Keratinocyte (primary cell): ENCODE results near the gene SCGB1A1. TPM values are rescaled to one million over a fixed set of nuclear protein-coding genes. Genes with fewer than 3 reads are reported as not detected.

Experiments used
- DNase-seq: peaks from one replicate; pipeline ENCODE4 v3.0.0-alpha.2; 2011; ENCODE audit warnings: low read depth, missing footprints, low spot score
- FAIRE-seq: peaks from 2 replicates; lab custom pipeline; 2011; peaks lifted over from hg19 to GRCh38; lab: Jason Lieb, UNC
- H2AFZ ChIP-seq: 2 replicates; pipeline ENCODE4 v1.6.0; 2012; ENCODE audit warnings: low read length, control low read depth, inconsistent platforms; ENCODE audit not compliant: control insufficient read depth
- H3K27ac ChIP-seq: 2 replicates; pipeline ENCODE4 v1.5.1; 2011; ENCODE audit warnings: low read length; ENCODE audit not compliant: control insufficient read depth, insufficient read depth
- H3K27me3 ChIP-seq: 3 replicates; pipeline ENCODE4 v1.6.0; 2011; ENCODE audit warnings: low read length; ENCODE audit not compliant: control insufficient read depth, insufficient read depth; ENCODE audit errors: extremely low read depth
- H3K36me3 ChIP-seq, 2 experiments: 2 replicates in 1 of 2; 3 replicates in 1 of 2; pipeline ENCODE4 v1.5.1; 2011; ENCODE audit warnings: low read length in 2 of 2, mild to moderate bottlenecking in 1 of 2; ENCODE audit not compliant: control insufficient read depth in 2 of 2, insufficient read depth in 2 of 2; ENCODE audit errors: extremely low read depth in 1 of 2
- H3K4me1 ChIP-seq: 3 replicates; pipeline ENCODE4 v1.5.1; 2011; ENCODE audit warnings: low read length; ENCODE audit not compliant: control insufficient read depth, insufficient read depth; ENCODE audit errors: extremely low read depth
- H3K4me2 ChIP-seq: 3 replicates; pipeline ENCODE4 v1.6.0; 2011; ENCODE audit warnings: low read depth, low read length; ENCODE audit not compliant: control insufficient read depth, insufficient read depth; ENCODE audit errors: extremely low read depth
- H3K4me3 ChIP-seq, 3 experiments: fragments of 200-600 bp in 1 of 3; sonication (generic) in 1 of 3; 2 replicates in 2 of 3; 3 replicates in 1 of 3; pipeline ENCODE4 v1.5.1; 2011 to 2016; ENCODE audit warnings: low read length in 3 of 3, mild to moderate bottlenecking in 3 of 3, control low read depth in 2 of 3, inconsistent platforms in 1 of 3, low read depth in 1 of 3, mixed read lengths in 1 of 3, mixed run types in 1 of 3, moderate library complexity in 1 of 3; ENCODE audit not compliant: control insufficient read depth in 2 of 3, insufficient read depth in 2 of 3; ENCODE audit errors: extremely low read depth in 1 of 3
- H3K79me2 ChIP-seq: 2 replicates; pipeline ENCODE4 v1.6.0; 2012; ENCODE audit warnings: low read length; ENCODE audit not compliant: control insufficient read depth, insufficient read depth
- H3K9ac ChIP-seq: 3 replicates; pipeline ENCODE4 v1.6.0; 2011; ENCODE audit warnings: low read length; ENCODE audit not compliant: control insufficient read depth, insufficient read depth; ENCODE audit errors: extremely low read depth
- H3K9me1 ChIP-seq: 3 replicates; pipeline ENCODE4 v1.6.0; 2011; ENCODE audit warnings: low read length; ENCODE audit not compliant: control insufficient read depth, insufficient read depth; ENCODE audit errors: extremely low read depth
- H3K9me3 ChIP-seq: 2 replicates; pipeline ENCODE4 v1.5.1; 2012; ENCODE audit warnings: low read depth, low read length; ENCODE audit not compliant: control insufficient read depth
- H4K20me1 ChIP-seq: 3 replicates; pipeline ENCODE4 v1.6.0; 2011; ENCODE audit warnings: low read length; ENCODE audit not compliant: control insufficient read depth, insufficient read depth; ENCODE audit errors: extremely low read depth
- EZH2 ChIP-seq: IDR thresholded peaks from one replicate; pipeline ENCODE4 v1.6.1; 2012; ENCODE audit warnings: inconsistent platforms, mild to moderate bottlenecking, low read length, moderate library complexity
- dilution Hi-C: fragments of 300-500 bp; cut with MboI; formaldehyde crosslinking; loops from one replicate; pipeline ENCODE4 v1.7.0; 2020; ENCODE audit warnings: low sequenced_read_pairs; ENCODE audit not compliant: extremely low pct_ligation_motif_present
- polyA plus RNA-seq, 5 experiments: library from polyadenylated mRNA; depleted of rRNA in 3 of 5; stranded (reverse) in 3 of 5; stranded (forward) in 1 of 5; unstranded in 1 of 5; fragments of >200 nt; gene quantifications; 1 replicate in 1 of 5; 2 replicates in 3 of 5; 3 replicates in 1 of 5; pipeline versions ENCODE4 v1.2.1 to v1.2.3, GENCODE V29; 2011 to 2012; ENCODE audit warnings: missing spikeins in 2 of 5, low read depth in 1 of 5, low replicate concordance in 1 of 5
- TF ChIP-seq, protein P1 (sequence below), 3 experiments: IDR thresholded peaks in 1 of 3; conservative IDR thresholded peaks in 1 of 3; optimal IDR thresholded peaks in 1 of 3; 2 replicates in 2 of 3; 3 replicates in 1 of 3; pipeline versions ENCODE3 to v1.5.1; 2011; ENCODE audit warnings: low read length in 3 of 3, mild to moderate bottlenecking in 3 of 3, moderate library complexity in 2 of 3, control low read depth in 1 of 3, inconsistent platforms in 1 of 3; ENCODE audit not compliant: insufficient read depth in 2 of 3; ENCODE audit errors: extremely low read depth in 1 of 3

The SCGB1A1 gene
- polyA plus RNA-seq, 1 donor (not counting 4 experiments of a cell fraction or from before 2014, with no cell fraction given): not detected

DNA sequence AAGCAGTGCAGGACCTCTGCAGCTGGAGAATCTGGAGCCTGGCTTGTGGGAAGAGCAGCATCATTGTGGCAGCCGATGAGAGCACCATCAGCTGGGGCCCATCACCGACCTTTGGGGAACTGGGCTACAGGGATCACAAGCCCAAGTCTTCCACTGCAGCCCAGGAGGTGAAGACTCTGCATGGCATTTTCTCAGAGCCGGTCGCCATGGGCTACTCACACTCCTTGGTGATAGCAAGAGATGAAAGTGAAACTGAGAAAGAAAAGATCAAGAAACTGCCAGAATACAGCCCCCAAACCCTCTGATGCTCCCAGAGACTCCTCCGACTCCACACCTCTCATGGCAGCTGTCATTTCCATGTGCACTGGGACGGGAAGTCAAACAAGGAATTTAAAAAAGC, 46.0 kb upstream of the SCGB1A1 start:
- Histone ChIP-seq H3K4me1 (no peaks in the 10 kb centered on the region), H3K36me3 (no peaks in the 10 kb centered on the region), H3K9ac (no peak overlapping the region), H3K9me3 (no peaks in the 10 kb centered on the region), H3K4me2 (no peak overlapping the region), H3K4me3 (no peak overlapping the region), H2AFZ (no peak overlapping the region), H3K27me3 (no peaks in the 10 kb centered on the region), H4K20me1 (no peaks in the 10 kb centered on the region), H3K9me1 (no peaks in the 10 kb centered on the region), H3K79me2 (no peaks in the 10 kb centered on the region), H3K27ac (no peak overlapping the region)
- DNase-seq: no peak
- no peak for TF ChIP-seq EZH2
- TF ChIP-seq, protein P1, sequence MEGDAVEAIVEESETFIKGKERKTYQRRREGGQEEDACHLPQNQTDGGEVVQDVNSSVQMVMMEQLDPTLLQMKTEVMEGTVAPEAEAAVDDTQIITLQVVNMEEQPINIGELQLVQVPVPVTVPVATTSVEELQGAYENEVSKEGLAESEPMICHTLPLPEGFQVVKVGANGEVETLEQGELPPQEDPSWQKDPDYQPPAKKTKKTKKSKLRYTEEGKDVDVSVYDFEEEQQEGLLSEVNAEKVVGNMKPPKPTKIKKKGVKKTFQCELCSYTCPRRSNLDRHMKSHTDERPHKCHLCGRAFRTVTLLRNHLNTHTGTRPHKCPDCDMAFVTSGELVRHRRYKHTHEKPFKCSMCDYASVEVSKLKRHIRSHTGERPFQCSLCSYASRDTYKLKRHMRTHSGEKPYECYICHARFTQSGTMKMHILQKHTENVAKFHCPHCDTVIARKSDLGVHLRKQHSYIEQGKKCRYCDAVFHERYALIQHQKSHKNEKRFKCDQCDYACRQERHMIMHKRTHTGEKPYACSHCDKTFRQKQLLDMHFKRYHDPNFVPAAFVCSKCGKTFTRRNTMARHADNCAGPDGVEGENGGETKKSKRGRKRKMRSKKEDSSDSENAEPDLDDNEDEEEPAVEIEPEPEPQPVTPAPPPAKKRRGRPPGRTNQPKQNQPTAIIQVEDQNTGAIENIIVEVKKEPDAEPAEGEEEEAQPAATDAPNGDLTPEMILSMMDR (optimal IDR thresholded peaks at IDR 0.05 in 1 of 3, IDR thresholded peaks at IDR 0.05 in 1 of 3, conservative IDR thresholded peaks at IDR 0.05 in 1 of 3; ENCODE audit: extremely low read depth in 1 of 3, insufficient read depth in 2 of 3, low read length in 3 of 3): no peak
- dilution Hi-C loops: no loop called here
- no peak for FAIRE-seq

DNA sequence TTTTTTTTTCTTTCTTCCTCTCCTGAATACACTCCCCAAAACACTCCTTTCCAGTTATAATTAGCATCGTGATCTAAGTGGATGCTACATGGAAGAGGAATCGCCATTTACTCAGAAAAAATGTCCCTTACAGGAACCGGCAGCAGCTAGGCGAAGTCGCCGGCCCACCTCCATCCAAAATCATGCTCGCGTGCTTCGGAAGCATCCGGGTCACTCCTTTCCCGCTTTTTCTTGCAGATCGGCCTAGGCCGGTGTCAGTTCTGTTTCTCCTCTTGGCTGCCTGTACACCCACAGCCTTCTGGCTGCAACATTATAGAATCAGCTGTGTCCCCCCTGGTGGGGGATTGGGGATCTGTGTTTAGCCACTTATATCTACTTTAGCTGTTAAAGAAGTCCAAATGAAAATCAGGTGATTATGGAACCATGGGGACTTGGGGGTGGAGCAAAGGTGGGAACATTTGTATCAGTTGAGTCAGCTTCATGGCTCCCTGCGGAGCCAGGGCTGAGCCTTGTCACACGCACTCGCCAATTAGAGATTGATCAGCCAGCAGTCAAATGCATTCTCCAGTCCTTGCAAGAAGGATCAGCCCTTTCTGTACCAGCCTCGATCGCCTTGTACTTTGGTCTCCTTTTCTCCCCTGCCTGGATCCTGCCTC, 45.2 kb upstream of the SCGB1A1 start:
- H3K79me2 ChIP-seq: no peaks in the 10 kb centered on the region
- H4K20me1 ChIP-seq: no peaks in the 10 kb centered on the region
- TF ChIP-seq EZH2: no peak
- TF ChIP-seq, protein P1 (optimal IDR thresholded peaks at IDR 0.05 in 1 of 3, IDR thresholded peaks at IDR 0.05 in 1 of 3, conservative IDR thresholded peaks at IDR 0.05 in 1 of 3; ENCODE audit: extremely low read depth in 1 of 3, insufficient read depth in 2 of 3, low read length in 3 of 3): no peak
- dilution Hi-C loops: no loop called here
- H3K36me3 ChIP-seq: no peaks in the 10 kb centered on the region
- DNase-seq (no peak), FAIRE-seq (no peak)
- no peaks in the 10 kb centered on the region for H3K4me1 ChIP-seq
- H3K4me2 ChIP-seq: no peak overlapping the region
- no peak overlapping the region for H3K4me3 ChIP-seq
- H3K9me1 ChIP-seq: no peaks in the 10 kb centered on the region
- H2AFZ ChIP-seq: no peak overlapping the region
- H3K9ac ChIP-seq: no peak overlapping the region
- H3K27me3 ChIP-seq: no peaks in the 10 kb centered on the region
- no peak overlapping the region for H3K27ac ChIP-seq
- H3K9me3 ChIP-seq: no peaks in the 10 kb centered on the region
